ENCODE results near the gene SMPD3.
A peak's percentile ranks its signal among the peaks of the same experiment; 100 is the strongest.

SMPD3 gene

DNA sequence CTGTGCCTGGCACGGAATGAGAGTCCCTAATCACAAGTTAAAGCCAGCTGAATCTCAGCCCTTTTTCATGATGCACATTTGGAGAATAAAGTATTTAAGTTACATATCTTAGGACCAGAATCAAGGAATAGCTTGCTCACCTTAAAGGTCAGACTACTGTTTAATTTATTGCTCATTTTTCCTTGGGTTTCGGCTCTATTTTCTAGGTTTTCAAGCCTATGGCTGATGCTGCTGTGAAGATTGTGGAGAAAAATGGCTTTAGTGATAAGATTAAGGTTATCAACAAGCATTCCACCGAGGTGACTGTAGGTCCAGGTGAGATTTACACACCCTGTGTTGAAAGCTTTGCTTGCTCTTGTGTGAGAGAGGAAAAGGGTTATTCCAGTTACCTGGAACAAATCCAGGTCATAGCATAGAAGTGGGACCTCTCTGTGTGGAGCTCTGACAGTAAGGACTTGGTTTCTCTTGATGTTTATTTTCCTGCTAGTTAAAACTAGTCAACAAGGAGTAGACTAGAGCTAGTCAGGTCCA is 119.4 kb downstream of the SMPD3 start:
- no peak for DNase-seq (ENCODE audit: low read depth)

DNA sequence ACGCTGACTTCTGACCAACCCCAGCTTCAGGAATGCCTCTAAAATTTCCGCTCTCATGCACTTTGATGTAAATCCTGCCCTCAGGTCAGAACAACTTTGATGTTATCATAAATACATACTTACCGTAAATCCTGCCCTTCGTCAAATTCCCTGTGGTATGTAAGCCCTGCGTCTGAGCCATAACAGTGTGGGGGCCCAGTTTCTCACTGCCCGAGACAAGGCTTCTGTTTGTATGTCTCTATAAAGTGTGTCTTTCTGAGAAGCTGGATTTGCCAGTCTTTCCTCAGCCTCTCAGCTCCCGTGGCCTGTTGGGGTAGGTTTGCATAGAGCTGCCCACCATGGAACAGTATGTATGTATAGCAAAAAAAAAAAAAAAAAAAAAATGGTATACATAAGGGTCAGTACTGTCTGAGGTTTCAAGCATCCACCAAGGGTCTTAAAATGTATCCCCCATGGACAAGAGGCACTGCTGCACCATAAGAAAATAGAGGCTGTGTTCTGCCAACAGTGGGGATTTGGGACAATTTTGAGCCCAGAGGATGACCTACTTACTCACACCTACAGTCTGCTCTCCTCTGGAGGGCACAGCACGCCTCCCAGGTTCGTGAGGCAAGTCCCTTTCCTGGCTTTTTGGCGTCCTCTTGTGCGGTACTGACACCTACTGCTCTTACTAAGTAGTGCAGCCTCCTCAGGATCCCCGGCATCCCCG is 120.0 kb downstream of the SMPD3 start:
- DNase-seq (ENCODE audit: low read depth) = peak; percentile 78

DNA sequence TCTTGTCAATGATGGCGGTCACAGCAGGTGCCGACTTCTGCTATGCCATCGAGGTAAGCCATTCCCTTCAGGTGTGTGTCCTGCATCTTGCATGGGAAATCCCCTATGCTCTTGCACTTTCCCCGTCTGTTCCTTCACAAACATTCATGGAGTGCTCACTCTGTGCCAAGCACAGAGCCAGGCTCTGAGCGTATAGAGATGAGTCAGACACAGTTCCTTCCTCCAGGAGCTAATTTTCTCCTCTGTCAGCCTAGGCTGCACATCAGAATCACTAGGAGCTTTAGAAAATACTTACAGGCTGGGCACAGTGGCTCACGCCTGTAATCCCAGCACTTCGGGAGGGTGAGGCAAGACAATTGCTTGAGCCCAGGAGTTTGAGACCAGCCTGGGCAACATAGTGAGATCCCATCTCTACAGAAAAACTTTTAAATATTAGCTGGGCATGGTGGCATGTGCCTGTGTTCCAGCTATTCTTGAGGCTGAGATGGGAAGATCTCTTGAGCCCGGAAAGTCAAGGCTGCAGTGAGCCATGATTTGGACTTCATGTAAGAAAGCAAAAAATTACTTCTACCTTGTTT is 123.4 kb downstream of the SMPD3 start:
- DNase-seq (ENCODE audit: low read depth) = no peak

DNA sequence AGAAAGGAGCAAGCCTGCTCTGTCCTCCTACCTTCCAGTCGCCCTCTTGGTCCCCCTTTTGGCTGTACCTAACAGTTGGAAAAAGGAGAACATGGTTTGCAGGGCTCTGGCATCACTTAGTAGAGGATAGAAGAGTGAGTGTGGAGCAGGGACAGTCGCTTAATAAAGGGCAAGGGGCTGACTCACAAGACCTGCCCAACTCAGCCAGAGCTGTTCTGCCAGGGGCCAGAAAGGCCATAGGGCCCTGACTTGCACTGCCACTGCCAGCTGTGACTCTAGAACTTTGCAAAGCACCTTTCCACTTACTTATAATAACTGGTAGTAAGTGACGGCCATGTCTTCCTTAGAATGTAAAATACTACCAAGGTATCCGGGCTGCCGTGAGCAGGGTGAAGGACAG is 124.0 kb downstream of the SMPD3 start:
- DNase-seq (ENCODE audit: low read depth) = no peak

DNA sequence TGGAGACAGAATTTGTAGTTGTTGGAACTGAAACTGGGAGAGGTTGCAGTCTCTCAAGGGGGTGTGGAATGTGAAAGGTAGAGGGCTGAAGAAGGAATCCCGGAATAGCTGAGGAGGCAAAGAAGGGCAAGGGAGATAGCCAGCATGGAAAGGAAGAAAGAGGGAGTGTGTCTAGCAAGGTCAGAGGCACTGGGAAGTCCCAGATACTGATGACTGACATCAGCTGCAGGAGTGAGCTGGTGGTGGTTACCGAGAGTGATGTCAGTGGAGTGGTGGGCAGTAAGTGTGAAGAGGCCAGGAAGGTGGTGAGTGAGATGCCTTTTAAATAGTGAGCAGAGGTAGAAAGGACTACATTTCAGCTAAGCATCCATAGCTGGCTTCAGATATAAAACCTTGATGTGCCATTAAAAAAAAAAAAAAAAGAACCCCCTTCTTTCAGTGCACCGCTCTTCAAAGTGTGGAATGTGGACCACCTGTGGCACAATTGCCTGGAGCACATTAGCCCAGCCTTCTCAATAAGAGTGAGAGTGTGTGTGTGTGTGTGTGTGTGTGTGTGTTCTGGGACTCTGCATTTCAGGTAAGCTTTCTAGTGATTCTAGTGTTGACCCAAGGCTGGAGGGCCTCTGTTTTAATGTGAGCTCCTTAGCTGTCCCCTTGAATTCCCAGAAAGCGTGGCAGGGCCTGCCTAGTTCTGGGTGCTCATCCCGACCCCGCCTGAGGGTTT is 129.0 kb downstream of the SMPD3 start:
- no peak for DNase-seq (ENCODE audit: low read depth)

DNA sequence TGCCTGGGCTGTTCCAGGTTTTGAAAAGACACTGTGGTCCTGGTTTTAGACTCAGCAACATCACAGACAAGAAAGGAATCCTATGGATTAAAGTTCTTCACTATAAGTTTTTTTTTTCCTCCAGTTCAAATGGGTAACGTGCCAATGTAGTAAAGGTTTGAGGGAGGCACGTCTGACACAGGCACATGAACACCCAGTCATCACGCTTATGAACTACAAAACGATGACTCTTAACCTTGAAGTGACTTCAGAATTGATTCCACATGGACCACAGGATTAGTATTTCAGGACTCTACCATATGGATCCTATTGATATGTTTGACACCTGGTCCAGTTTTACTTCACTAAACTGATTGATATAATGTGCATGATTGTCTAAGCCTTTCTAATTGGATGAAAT is 135.2 kb downstream of the SMPD3 start:
- no peak for DNase-seq (ENCODE audit: low read depth)

DNA sequence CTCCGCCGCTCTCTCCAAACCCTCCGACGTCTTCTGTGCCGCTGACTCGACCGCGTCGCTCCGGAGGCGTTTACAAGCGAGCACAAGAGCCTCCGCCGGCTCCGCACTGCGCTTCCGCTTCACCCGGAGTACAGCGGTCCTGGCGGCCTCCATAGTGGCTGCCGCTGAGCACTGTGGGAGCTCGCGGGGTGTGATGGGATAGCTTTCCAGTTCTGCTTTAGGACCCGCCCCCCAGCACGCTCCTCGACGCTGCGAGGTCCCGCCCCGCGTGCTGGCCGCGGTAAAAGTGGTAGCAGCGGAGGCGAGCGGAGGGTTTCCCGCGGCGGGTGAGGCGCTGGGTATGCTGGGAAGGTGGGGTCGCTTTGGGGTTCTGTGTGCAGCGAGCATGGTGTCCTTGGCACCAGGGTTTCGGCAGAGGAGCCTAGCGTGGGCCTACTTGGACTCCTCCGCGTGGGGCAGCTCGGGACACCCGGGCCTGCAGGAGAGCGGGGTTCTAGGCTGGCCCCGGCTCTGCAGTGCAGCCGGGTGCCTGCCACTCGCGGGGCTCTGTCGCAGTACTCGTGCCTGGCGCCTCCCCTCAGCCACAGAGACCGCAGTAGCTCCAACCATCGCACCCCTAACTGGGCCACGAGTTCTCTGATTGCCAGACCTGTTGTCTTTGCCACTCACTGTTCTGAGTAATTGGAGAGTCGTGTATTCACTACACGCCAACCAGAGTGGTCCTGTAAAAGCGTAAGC is 137.4 kb downstream of the SMPD3 start, which contains the start of the genes PRMT7 and SLC7A6OS:
Gene PRMT7 (plus strand): TSS at position 246 of the 738 bp plus-strand sequence. CDS start 4,961 bp downstream, outside the sequence.
Gene SLC7A6OS (minus strand): TSS at position 173 of the 738 bp plus-strand sequence. CDS start 20 bp downstream, at position 153.
- DNase-seq (ENCODE audit: low read depth) = peak; percentile 70

DNA sequence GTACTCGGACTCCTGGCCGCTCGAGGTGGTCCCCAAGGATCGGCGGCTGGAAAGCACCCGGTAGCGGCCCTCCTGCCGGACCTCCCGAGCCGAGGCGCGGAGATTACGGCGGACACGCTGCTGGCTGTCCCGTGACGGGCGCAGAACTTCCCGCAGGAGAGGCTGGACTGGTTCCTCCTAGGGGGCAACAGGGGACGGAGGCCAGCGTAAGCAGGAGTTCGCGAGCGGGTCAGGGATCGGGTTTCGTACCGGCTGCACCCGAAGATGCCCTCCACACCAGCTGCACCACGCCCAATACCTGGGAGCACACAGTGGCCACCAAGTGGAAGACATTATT is 137.9 kb downstream of the SMPD3 start:
- DNase-seq (ENCODE audit: low read depth) = no peak

DNA sequence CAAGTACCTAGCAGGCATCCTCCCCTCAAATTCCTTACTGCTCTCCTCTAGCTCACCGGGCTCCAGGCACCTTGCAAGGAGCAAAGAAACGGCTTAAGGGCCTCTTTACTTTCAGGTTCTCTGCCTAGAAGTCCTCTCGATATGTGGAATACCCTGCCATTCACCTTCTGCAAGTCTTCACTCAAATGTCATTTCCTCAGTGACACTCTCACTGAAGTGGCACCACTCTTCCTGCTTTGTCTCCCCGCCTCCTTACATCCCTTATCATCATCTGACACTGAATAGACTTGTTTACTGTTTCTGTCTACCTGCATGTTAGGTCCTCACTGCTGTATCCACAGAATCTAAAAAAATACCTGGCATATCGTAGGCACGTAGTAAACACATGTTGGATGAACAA is 138.5 kb downstream of the SMPD3 start:
- DNase-seq (ENCODE audit: low read depth) = no peak

All from fibroblast of the conjunctiva (primary cell).